Esophagus muscularis mucosa (tissue), 4 donors: ENCODE results near the gene ZNF581. TPM values are rescaled to one million over a fixed set of nuclear protein-coding genes. Genes with fewer than 3 reads are reported as not detected.

Experiments
- DNase-seq: peaks from one replicate; pipeline ENCODE4 v3.0.0-alpha.2; 2017; ENCODE audit errors: extremely low spot score
- H3K27ac ChIP-seq, 4 donors: fragments of 200-600 bp; sonication (generic); replicated peaks in 1 of 4; 1 replicate in 3 of 4; 2 replicates in 1 of 4; pipeline ENCODE4 v1.5.1; 2016 to 2019; ENCODE audit warnings: mild to moderate bottlenecking in 1 of 4
- H3K27me3 ChIP-seq, 4 donors: fragments of 200-600 bp; sonication (generic); one replicate each; pipeline versions ENCODE4 v1.5.1 to v1.6.0; 2016 to 2019
- H3K36me3 ChIP-seq, 4 donors: fragments of 200-600 bp; sonication (generic); one replicate each; pipeline ENCODE4 v1.5.1; 2016 to 2019
- H3K4me1 ChIP-seq, 4 donors: fragments of 200-600 bp; sonication (generic); one replicate each; pipeline ENCODE4 v1.5.1; 2016 to 2019
- H3K4me3 ChIP-seq, 4 donors: fragments of 200-600 bp; sonication (generic); 1 replicate in 2 of 4; 2 replicates in 2 of 4; pipeline ENCODE4 v1.5.1; 2016 to 2019; ENCODE audit warnings: mild to moderate bottlenecking in 4 of 4, moderate library complexity in 1 of 4
- H3K9me3 ChIP-seq, 4 donors: fragments of 200-600 bp; sonication (generic); 1 replicate in 3 of 4; 2 replicates in 1 of 4; pipeline ENCODE4 v1.5.1; 2016 to 2019
- EP300 ChIP-seq: sonication (generic); formaldehyde crosslinking; IDR thresholded peaks from one replicate; pipeline ENCODE4 v1.6.1; 2017; ENCODE audit warnings: antibody characterized with exemption
- POLR2A ChIP-seq: fragments of 450-650 bp; IDR thresholded peaks from one replicate; pipeline ENCODE4 v1.6.1; 2017; ENCODE audit warnings: antibody characterized with exemption, moderate library complexity, mild to moderate bottlenecking, low read depth
- POLR2AphosphoS5 ChIP-seq, 2 donors: sonication (generic); formaldehyde crosslinking; IDR thresholded peaks; one replicate each; pipeline ENCODE4 v1.6.1; 2017; ENCODE audit warnings: antibody characterized with exemption in 2 of 2
- WGBS: methylation state at CpG from one replicate; pipeline ENCODE4 v1.1.5; 2018; 5-methylcytosine and 5-hydroxymethylcytosine counted together
- intact Hi-C: fragments of 100-400 bp; cut with DNase I; formaldehyde crosslinking; loops from one replicate; pipeline ENCODE4 v1.15.1; 2023
- total RNA-seq, 4 donors: library from RNA; depleted of rRNA; stranded (reverse); fragments of >200 nt; gene quantifications; one replicate each; pipeline versions ENCODE4 v1.1.0 to v1.2.1, GENCODE V29; 2016
- TF ChIP-seq, protein P1 (sequence below), 3 experiments: fragments of 200-600 bp in 2 of 3; fragments of 450-650 bp in 1 of 3; sonication (generic) in 2 of 3; IDR thresholded peaks; one replicate each; pipeline ENCODE4 v1.5.1; 2017 to 2019; ENCODE audit warnings: antibody characterized with exemption in 3 of 3, mild to moderate bottlenecking in 2 of 3, moderate library complexity in 1 of 3

ZNF581 gene
- total RNA-seq, 4 donors from 2014 or later = 13.3 to 26.6 (median 18.2) TPM

- H3K4me3 ChIP-seq = peak within 1 kb of the TSS; percentile 59 to 77 (median 68)
- H3K36me3 ChIP-seq = peaks cover 6 to 24% (median 15%) of the 10 kb centered on the region in 4 donors
- peaks cover 5 to 34% (median 24%) of the 10 kb centered on the region in 4 donors for H3K4me1 ChIP-seq
- H3K27me3 ChIP-seq = no peaks in the 10 kb centered on the region
- TF ChIP-seq POLR2A (no peak), POLR2AphosphoS5 (IDR thresholded peaks at IDR 0.05) (peak; percentile 80 to 82), EP300 (no peak)
- TF ChIP-seq, protein P1, sequence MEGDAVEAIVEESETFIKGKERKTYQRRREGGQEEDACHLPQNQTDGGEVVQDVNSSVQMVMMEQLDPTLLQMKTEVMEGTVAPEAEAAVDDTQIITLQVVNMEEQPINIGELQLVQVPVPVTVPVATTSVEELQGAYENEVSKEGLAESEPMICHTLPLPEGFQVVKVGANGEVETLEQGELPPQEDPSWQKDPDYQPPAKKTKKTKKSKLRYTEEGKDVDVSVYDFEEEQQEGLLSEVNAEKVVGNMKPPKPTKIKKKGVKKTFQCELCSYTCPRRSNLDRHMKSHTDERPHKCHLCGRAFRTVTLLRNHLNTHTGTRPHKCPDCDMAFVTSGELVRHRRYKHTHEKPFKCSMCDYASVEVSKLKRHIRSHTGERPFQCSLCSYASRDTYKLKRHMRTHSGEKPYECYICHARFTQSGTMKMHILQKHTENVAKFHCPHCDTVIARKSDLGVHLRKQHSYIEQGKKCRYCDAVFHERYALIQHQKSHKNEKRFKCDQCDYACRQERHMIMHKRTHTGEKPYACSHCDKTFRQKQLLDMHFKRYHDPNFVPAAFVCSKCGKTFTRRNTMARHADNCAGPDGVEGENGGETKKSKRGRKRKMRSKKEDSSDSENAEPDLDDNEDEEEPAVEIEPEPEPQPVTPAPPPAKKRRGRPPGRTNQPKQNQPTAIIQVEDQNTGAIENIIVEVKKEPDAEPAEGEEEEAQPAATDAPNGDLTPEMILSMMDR (IDR thresholded peaks at IDR 0.05) = peak in 1 of 3 experiments; percentile 6
- intact Hi-C loops = no loop called here
- no peaks in the 10 kb centered on the region for H3K9me3 ChIP-seq
- peak within 1 kb of the TSS; percentile 90 to 96 (median 94) for H3K27ac ChIP-seq
- DNase-seq = peak; percentile 98
- under 1% methylated on average over 18 of the region's 56 CpGs for WGBS
These were observed 19.1 kb upstream of the ZNF581 start, which contains the start of gene ZNF784 for GRCh38 chr19:55624109-55625003. TSS of gene ZNF784 (minus strand) at chr19:55624566. CDS start at chr19:55624561, 5 bp downstream.

DNA sequence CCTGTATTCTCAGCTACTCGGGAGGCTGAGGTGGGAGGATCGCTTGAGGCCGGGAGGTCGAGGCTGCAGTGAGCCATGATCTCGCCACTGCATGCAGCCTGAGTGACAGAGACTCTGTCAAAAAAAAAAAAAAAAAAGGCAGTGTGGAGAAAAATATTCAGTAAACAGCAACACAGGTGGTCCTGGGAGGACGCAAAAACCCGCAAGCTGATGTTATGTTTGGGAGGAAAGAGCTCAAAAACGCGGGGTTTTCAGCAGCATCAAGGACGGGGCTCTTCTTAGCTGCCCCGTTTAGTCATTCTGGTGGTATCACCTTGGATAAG lies 18.5 kb upstream of the ZNF581 start:
- Histone ChIP-seq H3K9me3 (no peaks in the 10 kb centered on the region), H3K27me3 (no peaks in the 10 kb centered on the region), H3K4me1 (peaks cover 5 to 28% (median 19%) of the 10 kb centered on the region in 4 donors), H3K36me3 (peaks cover 6 to 24% (median 15%) of the 10 kb centered on the region in 4 donors), H3K27ac (peak overlapping the region; percentile 90 to 96 (median 94)), H3K4me3 (peak overlapping the region; percentile 59 to 77 (median 68))
- intact Hi-C loops = no loop called here
- TF ChIP-seq, protein P1 (IDR thresholded peaks at IDR 0.05) = no peak
- TF ChIP-seq POLR2A = no peak
- TF ChIP-seq EP300 = no peak
- no peak for TF ChIP-seq POLR2AphosphoS5 (IDR thresholded peaks at IDR 0.05)
- no peak for DNase-seq
- WGBS = 46% methylated on average over 11 of the region's 11 CpGs

- Histone ChIP-seq H3K4me1 (peaks cover 5 to 22% (median 15%) of the 10 kb centered on the region in 4 donors), H3K9me3 (no peaks in the 10 kb centered on the region), H3K36me3 (peaks cover 6 to 12% (median 11%) of the 10 kb centered on the region in 4 donors), H3K27me3 (no peaks in the 10 kb centered on the region), H3K4me3 (no peak overlapping the region), H3K27ac (no peak overlapping the region)
- intact Hi-C loops = no loop called here
- WGBS = 81% methylated on average over 11 of the region's 11 CpGs
- TF ChIP-seq POLR2A (no peak), EP300 (no peak), POLR2AphosphoS5 (IDR thresholded peaks at IDR 0.05) (no peak)
- TF ChIP-seq, protein P1 (IDR thresholded peaks at IDR 0.05) = no peak
- DNase-seq = no peak
These were observed 17.1 kb upstream of the ZNF581 start for GRCh38 chr19:55626350-55626749.

GRCh38 chr19:55632463-55632834 lies 11.0 kb upstream of the ZNF581 start:
- peak; percentile 99 for DNase-seq
- no peak for TF ChIP-seq EP300
- TF ChIP-seq POLR2AphosphoS5 (IDR thresholded peaks at IDR 0.05) = peak in 1 of 2 donors; percentile 36
- TF ChIP-seq, protein P1 (IDR thresholded peaks at IDR 0.05) = peak; percentile 89 to 97 (median 90)
- Histone ChIP-seq H3K27me3 (no peaks in the 10 kb centered on the region), H3K36me3 (peaks cover 0 to 3% (median 0%) of the 10 kb centered on the region in 4 donors), H3K27ac (peak overlapping the region; percentile 57 to 68 (median 62)), H3K9me3 (no peaks in the 10 kb centered on the region), H3K4me1 (peaks cover 25 to 44% (median 38%) of the 10 kb centered on the region in 4 donors), H3K4me3 (no peak overlapping the region)
- intact Hi-C loops = loop anchor here (1.0 kb wide), 1 partner anchor 115 kb away; no protein-coding TSS in a partner anchor
- WGBS = 17% methylated on average over 3 of the region's 3 CpGs
